Fibroblast of lung (primary cell): ENCODE data around the gene CCDC180. TPM values are rescaled to one million over a fixed set of nuclear protein-coding genes. Genes with fewer than 3 reads are reported as not detected.
"Not testable (repeated sequence)": the region's sequence is repeated elsewhere in the genome, so short reads cannot be mapped to it uniquely, and the experiment has no call there.

Experiments used
- DNase-seq, 2 donors: peaks; one replicate each; pipeline versions ENCODE4 v3.0.0 to v3.0.0-alpha.2; 2010; ENCODE audit warnings: low read depth in 2 of 2
- H2AFZ ChIP-seq: 2 replicates; pipeline ENCODE4 v1.5.1; 2012; ENCODE audit warnings: low read length, control low read depth, inconsistent platforms
- H3K27ac ChIP-seq: 2 replicates; pipeline ENCODE4 v1.5.1; 2011; ENCODE audit warnings: low read length, control low read depth; ENCODE audit not compliant: insufficient read depth
- H3K27me3 ChIP-seq: 2 replicates; pipeline ENCODE4 v1.5.1; 2011; ENCODE audit warnings: mild to moderate bottlenecking, low read length; ENCODE audit not compliant: control insufficient read depth, insufficient read depth
- H3K36me3 ChIP-seq: 2 replicates; pipeline ENCODE4 v1.5.1; 2011; ENCODE audit warnings: low read length; ENCODE audit not compliant: control insufficient read depth, insufficient read depth
- H3K4me1 ChIP-seq: 2 replicates; pipeline ENCODE4 v1.5.1; 2011; ENCODE audit warnings: low read length; ENCODE audit not compliant: control insufficient read depth, insufficient read depth; ENCODE audit errors: extremely low read depth
- H3K4me2 ChIP-seq: 2 replicates; pipeline ENCODE4 v1.5.1; 2011; ENCODE audit warnings: low read length, control low read depth; ENCODE audit not compliant: insufficient read depth; ENCODE audit errors: extremely low read depth
- H3K4me3 ChIP-seq, 4 experiments: fragments of 200-600 bp in 1 of 4; sonication (generic) in 1 of 4; replicated peaks in 1 of 4; 2 replicates each; pipeline ENCODE4 v1.5.1; 2011 to 2016; ENCODE audit warnings: low read length in 4 of 4, low read depth in 3 of 4, mild to moderate bottlenecking in 3 of 4, control low read depth in 2 of 4, inconsistent platforms in 1 of 4, mixed read lengths in 1 of 4; ENCODE audit not compliant: insufficient read depth in 1 of 4; ENCODE audit errors: control extremely low read depth in 1 of 4
- H3K79me2 ChIP-seq: 2 replicates; pipeline ENCODE4 v1.5.1; 2012; ENCODE audit warnings: mild to moderate bottlenecking, low read length, inconsistent platforms; ENCODE audit not compliant: control insufficient read depth, insufficient read depth
- H3K9ac ChIP-seq: 2 replicates; pipeline ENCODE4 v1.5.1; 2011; ENCODE audit warnings: mild to moderate bottlenecking, low read length, control low read depth; ENCODE audit not compliant: insufficient read depth
- H3K9me3 ChIP-seq: 2 replicates; pipeline ENCODE4 v1.5.1; 2012; ENCODE audit warnings: low read depth, low read length; ENCODE audit not compliant: control insufficient read depth, insufficient read depth
- H4K20me1 ChIP-seq: 2 replicates; pipeline ENCODE4 v1.5.1; 2011; ENCODE audit warnings: low read length; ENCODE audit not compliant: control insufficient read depth, insufficient read depth; ENCODE audit errors: extremely low read depth
- EZH2 ChIP-seq: IDR thresholded peaks from 2 replicates; pipeline ENCODE4 v1.5.1; 2012; ENCODE audit warnings: low read length, control low read depth, mild to moderate bottlenecking; ENCODE audit errors: missing control alignments
- polyA minus RNA-seq: library from RNA; depleted of rRNA, polyadenylated mRNA; stranded (reverse); fragments of >200 nt; gene quantifications from 2 replicates; pipeline ENCODE4 v1.2.3, GENCODE V29; 2011; ENCODE audit warnings: low replicate concordance
- polyA plus RNA-seq, 2 donors: library from polyadenylated mRNA; depleted of rRNA in 1 of 2; stranded (reverse) in 1 of 2; unstranded in 1 of 2; fragments of >200 nt; gene quantifications; 2 replicates each; pipeline ENCODE4 v1.2.1, GENCODE V29; 2011 to 2012; ENCODE audit warnings: missing spikeins in 1 of 2
- total RNA-seq: library from RNA; depleted of rRNA; stranded (reverse); fragments of >200 nt; gene quantifications from 2 replicates; pipeline ENCODE4 v1.2.1, GENCODE V29; 2014
- TF ChIP-seq, protein P1 (sequence below), 2 donors: IDR thresholded peaks in 1 of 2; conservative IDR thresholded peaks in 1 of 2; 1 replicate in 1 of 2; 2 replicates in 1 of 2; pipeline ENCODE4 v1.5.1; 2011 to 2012; ENCODE audit warnings: low read length in 2 of 2, control low read depth in 1 of 2, inconsistent platforms in 1 of 2, low read depth in 1 of 2, mild to moderate bottlenecking in 1 of 2

Gene CCDC180
- 1.8 and 2.5 TPM in 2 replicates for total RNA-seq
- 0.26 and 0.73 TPM in 2 replicates for polyA plus RNA-seq
- polyA plus RNA-seq (2012): 0.46 and 0.90 TPM in 2 replicates
- polyA minus RNA-seq: 0.48 and 1.3 TPM in 2 replicates

DNA sequence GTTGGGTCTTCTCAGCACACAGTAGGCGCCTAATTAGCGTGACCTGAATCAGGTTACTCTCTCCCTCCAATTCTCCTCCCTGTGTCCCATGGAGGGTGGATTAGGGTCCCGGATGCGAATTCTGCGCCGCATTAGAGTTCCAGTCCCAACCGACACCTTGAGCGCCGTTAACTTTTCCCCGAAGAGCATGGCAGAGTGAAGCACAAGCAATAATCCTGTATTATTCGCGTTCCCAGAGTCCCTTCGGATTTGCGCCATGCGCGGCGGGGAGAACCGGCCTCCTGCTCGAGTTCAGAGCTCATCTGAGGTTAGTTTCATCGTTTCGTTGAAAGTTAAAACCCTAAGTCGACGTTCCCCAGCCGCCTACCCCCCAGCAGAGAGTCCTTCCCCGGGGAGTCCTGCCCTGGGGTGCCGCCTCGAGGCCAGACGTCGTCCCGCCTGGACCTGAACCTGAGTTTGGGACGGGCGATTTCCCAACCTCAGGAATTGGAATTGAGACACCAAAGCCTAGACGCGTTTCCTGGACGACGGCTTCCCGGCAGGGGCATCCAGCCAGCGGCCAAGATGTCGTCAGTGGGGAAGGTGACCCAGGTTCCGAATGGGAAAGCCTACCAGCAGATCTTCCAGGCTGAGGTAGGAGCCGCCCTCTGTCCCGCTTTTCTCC, at the start of gene CCDC180:
TSS of gene CCDC180 (plus strand) at position 160 of the 664 bp plus-strand sequence. CDS start at position 565, 405 bp downstream.
- Histone ChIP-seq H3K4me1 (no peaks in the 10 kb centered on the region), H3K79me2 (no peaks in the 10 kb centered on the region), H3K9me3 (no peaks in the 10 kb centered on the region), H3K4me3 (peak within 1 kb of the TSS in 2 of 4 experiments; percentile 37 to 47), H3K4me2 (peak within 1 kb of the TSS; percentile 65), H3K9ac (no peak within 1 kb of the TSS), H3K27me3 (peaks cover 3% of the 10 kb centered on the region), H4K20me1 (no peaks in the 10 kb centered on the region), H3K27ac (no peak within 1 kb of the TSS), H3K36me3 (no peaks in the 10 kb centered on the region), H2AFZ (peak within 1 kb of the TSS; percentile 49)
- DNase-seq: peak; percentile 3 to 35
- TF ChIP-seq, protein P1, sequence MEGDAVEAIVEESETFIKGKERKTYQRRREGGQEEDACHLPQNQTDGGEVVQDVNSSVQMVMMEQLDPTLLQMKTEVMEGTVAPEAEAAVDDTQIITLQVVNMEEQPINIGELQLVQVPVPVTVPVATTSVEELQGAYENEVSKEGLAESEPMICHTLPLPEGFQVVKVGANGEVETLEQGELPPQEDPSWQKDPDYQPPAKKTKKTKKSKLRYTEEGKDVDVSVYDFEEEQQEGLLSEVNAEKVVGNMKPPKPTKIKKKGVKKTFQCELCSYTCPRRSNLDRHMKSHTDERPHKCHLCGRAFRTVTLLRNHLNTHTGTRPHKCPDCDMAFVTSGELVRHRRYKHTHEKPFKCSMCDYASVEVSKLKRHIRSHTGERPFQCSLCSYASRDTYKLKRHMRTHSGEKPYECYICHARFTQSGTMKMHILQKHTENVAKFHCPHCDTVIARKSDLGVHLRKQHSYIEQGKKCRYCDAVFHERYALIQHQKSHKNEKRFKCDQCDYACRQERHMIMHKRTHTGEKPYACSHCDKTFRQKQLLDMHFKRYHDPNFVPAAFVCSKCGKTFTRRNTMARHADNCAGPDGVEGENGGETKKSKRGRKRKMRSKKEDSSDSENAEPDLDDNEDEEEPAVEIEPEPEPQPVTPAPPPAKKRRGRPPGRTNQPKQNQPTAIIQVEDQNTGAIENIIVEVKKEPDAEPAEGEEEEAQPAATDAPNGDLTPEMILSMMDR (conservative IDR thresholded peaks at IDR 0.05 in 1 of 2, IDR thresholded peaks at IDR 0.05 in 1 of 2; ENCODE audit: low read depth in 1 of 2, low read length in 2 of 2): no peak
- no peak for TF ChIP-seq EZH2

DNA sequence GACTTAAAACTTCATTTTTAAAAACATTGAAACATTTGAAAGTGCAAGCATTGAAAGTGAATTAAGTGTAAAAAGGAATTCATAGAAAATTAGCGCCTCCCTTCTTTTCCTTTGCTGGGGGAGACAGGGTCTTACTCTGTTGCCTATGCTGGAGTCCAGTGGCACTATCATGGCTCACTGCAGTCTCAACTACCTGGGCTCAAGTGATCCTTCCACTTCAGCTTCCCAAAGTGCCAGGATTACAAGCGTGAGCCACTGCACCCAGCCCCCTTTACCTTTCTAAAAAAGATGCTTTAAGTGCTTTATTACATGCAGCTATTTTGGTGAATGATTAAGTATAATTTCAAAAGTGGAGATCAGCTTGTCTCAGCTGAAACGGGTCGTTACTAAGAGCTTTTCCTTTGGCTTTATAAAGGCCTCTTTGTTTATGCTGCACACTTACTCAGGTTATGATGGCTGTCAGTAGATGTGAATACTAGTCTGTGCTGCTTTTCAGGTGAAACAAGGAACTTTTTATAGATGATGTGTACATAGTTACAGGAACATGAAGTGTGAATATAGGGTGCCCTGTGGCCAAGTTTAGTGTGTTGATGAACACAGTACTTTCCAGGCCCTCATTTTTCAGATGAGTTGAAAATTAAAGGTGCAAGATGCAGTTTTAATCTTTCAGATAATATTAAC, 47.5 kb upstream of the CCDC180 start:
- not testable (repeated sequence) for H3K9ac ChIP-seq, H3K27ac ChIP-seq, H3K27me3 ChIP-seq, H3K4me3 ChIP-seq, H3K36me3 ChIP-seq, DNase-seq, H3K79me2 ChIP-seq, H3K4me1 ChIP-seq, H2AFZ ChIP-seq, H3K9me3 ChIP-seq, H4K20me1 ChIP-seq, H3K4me2 ChIP-seq

DNA sequence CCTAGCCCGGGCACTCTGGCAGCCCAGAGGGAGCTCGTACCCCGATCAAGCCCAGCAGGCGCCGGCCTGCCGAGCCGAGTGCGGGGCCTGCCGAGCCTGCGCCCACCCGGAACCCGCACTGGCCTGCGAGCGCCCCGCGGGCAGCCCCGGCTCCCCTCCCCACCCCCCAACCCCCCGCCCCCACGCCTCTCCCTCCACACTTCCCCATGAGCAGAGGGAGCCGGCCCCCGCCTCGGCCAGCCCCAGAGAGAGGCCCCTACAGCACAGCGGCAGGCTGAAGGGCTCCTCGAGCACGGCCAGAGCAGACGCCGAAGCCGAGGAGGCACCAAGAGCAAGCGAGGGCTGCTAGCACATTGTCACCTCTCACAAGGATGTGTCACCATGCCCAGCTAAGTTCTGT, 36.2 kb upstream of the CCDC180 start:
- Histone ChIP-seq H3K4me3 (no peak overlapping the region), H3K36me3 (no peaks in the 10 kb centered on the region), H2AFZ (no peak overlapping the region), H3K27me3 (no peaks in the 10 kb centered on the region), H3K9ac (no peak overlapping the region), H3K79me2 (no peaks in the 10 kb centered on the region), H4K20me1 (no peaks in the 10 kb centered on the region), H3K4me2 (no peak overlapping the region), H3K9me3 (no peaks in the 10 kb centered on the region), H3K4me1 (no peaks in the 10 kb centered on the region), H3K27ac (no peak overlapping the region)
- no peak for DNase-seq
- no peak for TF ChIP-seq EZH2
- TF ChIP-seq, protein P1 (conservative IDR thresholded peaks at IDR 0.05 in 1 of 2, IDR thresholded peaks at IDR 0.05 in 1 of 2; ENCODE audit: low read depth in 1 of 2, low read length in 2 of 2): no peak
